GM18909 (cell line): ENCODE measurements around the gene CDK14.

ENCODE experiments used
- ATAC-seq: cut with Tn5 transposase; IDR thresholded peaks from one replicate; pipeline ENCODE4 v1.9.1; 2021; ENCODE audit warnings: mild to moderate bottlenecking; ENCODE audit not compliant: unreplicated experiment, poor library complexity

Gene CDK14

GRCh38 chr7:91228327-91228726 is 632.2 kb downstream of the CDK14 start:
- ATAC-seq, result no peak

- no peak for ATAC-seq
Measured at GRCh38 chr7:91228927-91229558, 632.9 kb downstream of the CDK14 start.

GRCh38 chr7:91230100-91230499 is 634.0 kb downstream of the CDK14 start:
- no peak for ATAC-seq

- no peak for ATAC-seq
Measured at GRCh38 chr7:91230503-91230902, 634.4 kb downstream of the CDK14 start.

GRCh38 chr7:91233212-91233611 is 637.1 kb downstream of the CDK14 start:
- no peak for ATAC-seq

- ATAC-seq, result no peak
Measured at GRCh38 chr7:91235211-91235832, 639.2 kb downstream of the CDK14 start.

GRCh38 chr7:91239171-91239604 is 643.1 kb downstream of the CDK14 start:
- ATAC-seq, result no peak

GRCh38 chr7:91239772-91240171 is 643.7 kb downstream of the CDK14 start:
- no peak for ATAC-seq

- ATAC-seq, result no peak
Measured at GRCh38 chr7:91240376-91240941, 644.3 kb downstream of the CDK14 start.

GRCh38 chr7:91242097-91242844 is 646.1 kb downstream of the CDK14 start:
- no peak for ATAC-seq

GRCh38 chr7:91243591-91244301 is 647.6 kb downstream of the CDK14 start:
- ATAC-seq, result no peak

GRCh38 chr7:91247500-91247899 is 651.4 kb downstream of the CDK14 start:
- no peak for ATAC-seq

GRCh38 chr7:91248996-91249395 is 652.9 kb downstream of the CDK14 start:
- ATAC-seq, result no peak

GRCh38 chr7:91249506-91250233 is 653.5 kb downstream of the CDK14 start:
- no peak for ATAC-seq

GRCh38 chr7:91250706-91251105 is 654.6 kb downstream of the CDK14 start:
- no peak for ATAC-seq

- ATAC-seq, result no peak
Measured at GRCh38 chr7:91251877-91252276, 655.8 kb downstream of the CDK14 start.
